SH-SY5Y (cell line): ENCODE measurements around the gene ELOVL3.

Experiments
- GATA2 ChIP-seq: IDR thresholded peaks from 2 replicates; pipeline ENCODE4 v1.6.1; 2011; ENCODE audit warnings: mild to moderate bottlenecking, low read depth, low read length
- GATA3 ChIP-seq: IDR thresholded peaks from 2 replicates; pipeline ENCODE4 v1.6.1; 2011; ENCODE audit warnings: low read depth, mild to moderate bottlenecking, low read length, moderate library complexity

ELOVL3 gene

DNA sequence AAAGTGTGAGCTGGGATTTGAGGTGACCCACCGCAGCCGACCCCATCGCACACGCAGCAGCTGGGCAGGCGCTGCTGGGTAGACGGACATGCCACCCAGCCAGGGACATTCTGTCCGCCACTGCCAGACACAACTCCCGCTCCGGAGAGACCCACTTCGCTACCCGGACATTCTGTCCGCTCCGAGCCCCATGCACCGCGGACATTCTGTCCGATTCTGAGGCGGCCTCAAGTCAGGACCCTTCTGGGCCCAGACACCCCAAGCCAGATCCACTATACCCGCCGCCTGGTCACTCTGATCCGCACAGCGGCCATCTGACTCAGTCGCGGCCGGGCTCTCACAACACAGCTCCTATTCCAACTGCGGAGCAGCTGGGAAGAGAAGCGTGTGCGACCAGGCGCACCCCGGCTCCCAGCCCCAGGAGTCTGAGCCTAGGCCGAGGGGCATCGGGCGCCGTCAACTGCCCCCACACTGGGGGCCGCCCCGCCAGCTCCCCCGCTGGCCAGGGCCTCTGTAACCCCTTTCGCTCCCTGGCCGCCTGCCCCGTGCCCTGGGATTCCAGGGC, 14.4 kb downstream of the ELOVL3 start:
- TF ChIP-seq GATA3 (no peak), GATA2 (no peak)

DNA sequence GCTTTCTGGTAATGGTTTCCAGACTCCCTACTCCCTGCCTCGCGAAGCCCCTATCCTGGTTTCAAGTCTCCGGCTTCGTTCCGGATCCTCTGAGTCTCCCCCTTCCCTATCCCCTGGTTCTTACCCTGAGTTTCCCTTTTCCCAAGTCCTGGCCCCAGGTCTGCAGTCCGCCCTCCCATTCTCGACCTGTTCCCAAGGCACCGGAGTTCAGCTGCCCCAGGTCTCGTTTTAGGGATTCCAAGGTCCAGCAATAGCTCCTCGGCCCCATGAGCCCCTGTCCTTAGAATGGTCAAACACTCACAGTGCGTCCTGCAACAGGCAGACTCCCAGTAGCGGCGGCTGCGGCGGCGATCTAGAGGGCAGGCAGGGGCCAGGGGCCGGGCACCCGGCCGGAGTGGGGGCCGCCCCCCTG, 14.9 kb downstream of the ELOVL3 start:
- TF ChIP-seq GATA2 = no peak
- TF ChIP-seq GATA3 = no peak

GRCh38 chr10:102241444-102242117, 15.5 kb downstream of the ELOVL3 start, which contains the start of gene PITX3:
PITX3 (minus strand) TSS chr10:102241512; CDS start chr10:102232080, 9,432 bp downstream.
- no peak for TF ChIP-seq GATA2

DNA sequence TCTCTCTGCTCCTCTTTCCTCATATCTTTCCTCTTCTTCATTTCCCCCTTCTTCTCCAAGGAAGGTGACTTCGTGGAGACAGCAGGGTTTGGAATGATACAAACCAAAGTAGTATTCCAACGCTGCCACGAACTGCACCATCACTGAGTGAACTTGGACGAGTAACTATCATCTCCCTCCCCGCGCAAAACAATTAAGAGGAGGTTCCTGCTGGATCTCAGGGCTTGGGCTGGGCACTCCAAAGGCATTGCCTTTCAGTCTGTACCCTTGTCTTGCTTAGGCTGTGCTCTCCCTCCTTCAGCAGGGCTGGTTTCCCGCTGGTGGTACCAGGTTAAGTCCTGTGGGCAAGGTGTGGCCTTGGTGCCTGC, 16.0 kb downstream of the ELOVL3 start:
- TF ChIP-seq GATA2 (no peak), GATA3 (no peak)

- TF ChIP-seq GATA3 = no peak
- no peak for TF ChIP-seq GATA2
These were observed 17.2 kb downstream of the ELOVL3 start for GRCh38 chr10:102243309-102243708.

- TF ChIP-seq GATA3 (no peak), GATA2 (no peak)
These were observed 19.2 kb downstream of the ELOVL3 start, which contains the start of gene GBF1 for GRCh38 chr10:102245082-102245931. GBF1 (plus strand) TSS chr10:102245532; CDS start chr10:102258939, 13,407 bp downstream.

DNA sequence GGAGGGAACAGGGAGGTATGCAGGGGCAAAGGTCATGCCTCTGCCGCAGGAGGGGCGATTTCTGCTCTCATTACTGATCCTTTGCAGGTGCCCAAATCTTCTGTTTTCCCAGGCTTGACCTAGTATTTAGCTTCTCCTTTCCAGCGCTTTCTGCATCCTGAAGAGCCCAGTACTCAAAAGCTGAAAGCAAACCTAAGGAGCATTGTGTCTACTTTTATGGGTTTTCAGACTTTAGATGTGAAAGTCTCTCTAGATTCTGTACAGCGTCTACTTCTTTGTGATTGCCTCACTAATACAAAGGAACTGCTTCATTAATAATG, 19.8 kb downstream of the ELOVL3 start:
- TF ChIP-seq GATA2 (no peak), GATA3 (no peak)

DNA sequence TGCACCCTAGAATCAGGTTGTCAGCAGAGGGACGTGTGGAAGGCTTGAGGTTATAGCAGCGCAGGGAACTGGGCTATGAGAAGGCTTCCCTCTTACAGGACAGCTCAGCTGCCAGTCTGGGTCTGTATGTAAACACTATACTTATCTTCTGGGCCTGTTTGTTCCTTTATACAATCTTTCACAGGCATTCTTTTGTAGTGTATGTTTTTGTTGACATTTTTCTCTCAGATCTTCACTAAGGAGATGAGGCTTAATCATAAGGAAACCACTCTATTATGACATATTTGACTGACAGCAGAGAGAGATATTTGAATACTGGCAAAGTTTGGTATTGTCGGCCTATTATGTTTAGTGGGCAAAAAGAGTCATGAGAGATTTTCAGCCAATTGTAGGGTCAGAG, 20.2 kb downstream of the ELOVL3 start:
- TF ChIP-seq GATA2 (no peak), GATA3 (no peak)

- TF ChIP-seq GATA2 = no peak
- TF ChIP-seq GATA3 = no peak
These were observed 21.6 kb downstream of the ELOVL3 start for GRCh38 chr10:102247734-102248133.

DNA sequence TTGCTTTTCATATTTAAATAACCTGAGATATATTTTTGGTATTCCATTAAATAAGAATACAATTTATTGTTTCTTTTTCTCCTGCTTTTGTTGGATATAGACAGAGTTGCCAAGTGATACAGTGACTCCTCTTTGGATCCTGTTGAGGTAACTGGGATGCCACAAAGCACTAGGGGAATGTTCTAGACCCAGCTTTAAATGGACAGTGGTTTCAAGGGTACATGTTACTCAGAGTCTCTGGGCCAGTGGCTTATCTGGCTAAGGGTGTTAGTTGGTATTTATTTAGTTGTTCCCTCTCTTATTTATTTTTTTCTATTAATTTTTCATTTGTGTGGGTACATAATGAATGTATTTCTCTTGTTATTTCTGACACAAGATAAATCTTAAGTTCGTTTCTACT, 28.3 kb downstream of the ELOVL3 start:
- TF ChIP-seq GATA3 (no peak), GATA2 (no peak)

DNA sequence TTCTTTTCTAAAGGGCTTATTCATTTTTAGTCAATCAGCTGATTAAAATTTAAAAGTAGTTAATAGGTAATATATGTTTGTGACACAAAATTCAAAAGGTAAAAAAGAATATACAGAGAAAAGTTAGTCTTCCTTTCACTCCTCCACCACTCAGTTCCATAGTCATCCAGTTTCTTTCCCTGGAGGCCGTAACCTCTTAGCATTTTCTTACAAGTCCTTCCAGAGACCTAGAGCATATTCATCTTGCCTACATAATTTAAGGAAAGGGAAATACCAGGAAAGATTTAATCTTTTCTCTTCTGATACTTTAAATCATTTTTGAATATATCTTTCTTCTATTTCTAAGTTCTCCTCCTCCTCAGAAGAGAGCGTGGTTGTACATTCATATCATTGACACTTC, 29.3 kb downstream of the ELOVL3 start:
- no peak for TF ChIP-seq GATA2
- TF ChIP-seq GATA3 = no peak

GRCh38 chr10:102261196-102261595, 35.1 kb downstream of the ELOVL3 start:
- TF ChIP-seq GATA3 (no peak), GATA2 (no peak)

DNA sequence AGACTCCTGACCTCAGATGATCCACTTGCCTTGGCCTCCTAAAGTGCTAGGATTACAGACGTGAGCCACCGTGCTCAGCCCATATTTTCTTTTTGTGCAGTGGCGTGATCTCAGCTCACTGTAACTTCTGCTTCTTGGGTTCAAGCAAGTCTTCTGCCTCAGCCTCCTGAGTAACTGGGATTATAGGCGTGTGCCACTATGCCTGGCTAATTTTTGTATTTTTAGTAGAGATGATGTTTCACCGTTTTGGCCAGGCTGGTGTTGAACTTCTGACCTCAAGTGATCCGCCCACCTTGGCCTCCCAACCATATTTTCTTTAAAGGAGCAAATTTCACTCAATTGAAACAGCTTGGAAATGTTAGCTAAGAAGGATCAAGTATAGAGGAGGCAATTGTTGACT, 35.7 kb downstream of the ELOVL3 start:
- no peak for TF ChIP-seq GATA2
- no peak for TF ChIP-seq GATA3

GRCh38 chr10:102262744-102263370, 36.8 kb downstream of the ELOVL3 start:
- no peak for TF ChIP-seq GATA2
- no peak for TF ChIP-seq GATA3
